ENCODE measurements around the gene TFB2M.

DNA sequence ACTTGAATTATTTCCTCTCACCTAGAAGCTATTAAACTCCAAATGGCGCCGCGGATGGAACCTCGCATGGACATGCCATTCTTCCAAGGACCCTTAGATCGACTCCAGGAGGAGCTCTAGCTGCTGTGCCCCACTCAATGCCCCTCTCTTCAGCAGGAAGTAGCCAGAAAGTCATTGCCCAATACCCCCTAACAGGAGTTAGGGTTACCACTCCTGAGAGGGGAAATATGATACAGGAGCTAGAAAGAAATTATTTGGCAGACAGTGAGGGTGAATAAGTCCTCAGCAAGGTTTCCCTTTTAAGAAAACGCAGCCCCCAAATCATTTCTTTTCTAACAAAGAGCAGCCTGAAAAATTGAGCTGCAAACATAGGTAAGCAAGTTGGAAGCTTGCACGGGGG is 28.6 kb downstream of the TFB2M start:
- TF ChIP-seq, protein P1, sequence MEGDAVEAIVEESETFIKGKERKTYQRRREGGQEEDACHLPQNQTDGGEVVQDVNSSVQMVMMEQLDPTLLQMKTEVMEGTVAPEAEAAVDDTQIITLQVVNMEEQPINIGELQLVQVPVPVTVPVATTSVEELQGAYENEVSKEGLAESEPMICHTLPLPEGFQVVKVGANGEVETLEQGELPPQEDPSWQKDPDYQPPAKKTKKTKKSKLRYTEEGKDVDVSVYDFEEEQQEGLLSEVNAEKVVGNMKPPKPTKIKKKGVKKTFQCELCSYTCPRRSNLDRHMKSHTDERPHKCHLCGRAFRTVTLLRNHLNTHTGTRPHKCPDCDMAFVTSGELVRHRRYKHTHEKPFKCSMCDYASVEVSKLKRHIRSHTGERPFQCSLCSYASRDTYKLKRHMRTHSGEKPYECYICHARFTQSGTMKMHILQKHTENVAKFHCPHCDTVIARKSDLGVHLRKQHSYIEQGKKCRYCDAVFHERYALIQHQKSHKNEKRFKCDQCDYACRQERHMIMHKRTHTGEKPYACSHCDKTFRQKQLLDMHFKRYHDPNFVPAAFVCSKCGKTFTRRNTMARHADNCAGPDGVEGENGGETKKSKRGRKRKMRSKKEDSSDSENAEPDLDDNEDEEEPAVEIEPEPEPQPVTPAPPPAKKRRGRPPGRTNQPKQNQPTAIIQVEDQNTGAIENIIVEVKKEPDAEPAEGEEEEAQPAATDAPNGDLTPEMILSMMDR (IDR thresholded peaks at IDR 0.05), result no peak
- TF ChIP-seq POLR2A (IDR thresholded peaks at IDR 0.05; ENCODE audit: low read depth) (no peak), POLR2AphosphoS5 (IDR thresholded peaks at IDR 0.05) (no peak)

Measured in esophagus muscularis mucosa (tissue), 3 donors.